Activated CD4-positive, alpha-beta T cell treated with anti-CD3 and anti-CD28 coated beads for 24 hours (primary cell): ENCODE measurements around the gene VPS37B.
A peak's percentile ranks its signal among the peaks of the same experiment; 100 is the strongest.
"Not testable (repeated sequence)": the region's sequence is repeated elsewhere in the genome, so short reads cannot be mapped to it uniquely, and the experiment has no call there.

Experiments used
- DNase-seq, 2 donors: peaks; one replicate each; pipeline ENCODE4 v3.0.0-alpha.2; 2020; ENCODE audit warnings: low read depth in 2 of 2

The VPS37B gene

DNA sequence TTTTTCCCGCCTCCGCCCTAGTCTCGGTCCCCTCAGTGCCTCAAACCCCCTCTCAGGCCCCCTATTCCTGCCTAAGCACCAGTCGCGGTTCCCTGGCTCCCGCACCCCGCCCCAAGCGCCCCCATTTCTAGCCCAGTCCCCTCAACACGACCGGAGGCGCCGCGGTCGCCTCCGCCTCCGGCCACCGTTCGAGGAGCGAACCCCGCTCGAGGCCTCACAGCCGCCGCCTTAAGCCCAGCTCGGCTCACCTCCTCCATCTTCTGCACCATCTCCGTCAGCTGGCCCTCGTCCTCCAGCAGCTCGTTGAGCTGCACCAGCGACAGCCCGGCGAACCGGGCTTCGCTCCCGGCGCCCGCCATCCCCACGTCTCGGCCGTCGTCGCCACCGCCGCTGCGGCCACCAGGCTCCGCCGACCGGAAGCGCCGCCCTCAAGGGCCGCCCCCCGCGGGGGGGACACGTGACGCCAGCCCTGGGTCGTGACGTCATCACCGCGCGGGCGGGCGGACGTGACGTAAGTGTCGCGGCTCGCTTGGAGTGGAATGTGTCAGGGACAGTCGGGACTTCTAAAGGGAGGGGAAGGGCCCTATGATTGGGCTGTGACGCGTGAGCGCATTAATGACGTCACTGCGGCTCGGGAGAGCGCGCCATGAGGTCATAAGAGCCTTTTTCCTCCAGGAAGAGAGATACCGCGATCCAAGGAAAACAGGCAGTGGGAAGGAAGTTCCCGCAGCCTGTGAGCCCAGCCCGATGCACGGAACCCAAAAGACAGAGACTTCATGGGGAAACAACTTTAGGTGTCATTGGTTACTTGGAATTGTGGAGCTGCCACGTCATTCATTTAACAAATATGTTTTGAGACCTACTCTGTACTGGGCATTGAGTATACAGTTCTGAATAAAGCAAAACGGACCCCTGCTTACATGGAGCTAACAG, at the start of gene VPS37B:
TSS of gene VPS37B (minus strand) at position 421 of the 933 bp plus-strand sequence. CDS start at position 359, 62 bp downstream.
- peak; percentile 67 to 73 for DNase-seq

DNA sequence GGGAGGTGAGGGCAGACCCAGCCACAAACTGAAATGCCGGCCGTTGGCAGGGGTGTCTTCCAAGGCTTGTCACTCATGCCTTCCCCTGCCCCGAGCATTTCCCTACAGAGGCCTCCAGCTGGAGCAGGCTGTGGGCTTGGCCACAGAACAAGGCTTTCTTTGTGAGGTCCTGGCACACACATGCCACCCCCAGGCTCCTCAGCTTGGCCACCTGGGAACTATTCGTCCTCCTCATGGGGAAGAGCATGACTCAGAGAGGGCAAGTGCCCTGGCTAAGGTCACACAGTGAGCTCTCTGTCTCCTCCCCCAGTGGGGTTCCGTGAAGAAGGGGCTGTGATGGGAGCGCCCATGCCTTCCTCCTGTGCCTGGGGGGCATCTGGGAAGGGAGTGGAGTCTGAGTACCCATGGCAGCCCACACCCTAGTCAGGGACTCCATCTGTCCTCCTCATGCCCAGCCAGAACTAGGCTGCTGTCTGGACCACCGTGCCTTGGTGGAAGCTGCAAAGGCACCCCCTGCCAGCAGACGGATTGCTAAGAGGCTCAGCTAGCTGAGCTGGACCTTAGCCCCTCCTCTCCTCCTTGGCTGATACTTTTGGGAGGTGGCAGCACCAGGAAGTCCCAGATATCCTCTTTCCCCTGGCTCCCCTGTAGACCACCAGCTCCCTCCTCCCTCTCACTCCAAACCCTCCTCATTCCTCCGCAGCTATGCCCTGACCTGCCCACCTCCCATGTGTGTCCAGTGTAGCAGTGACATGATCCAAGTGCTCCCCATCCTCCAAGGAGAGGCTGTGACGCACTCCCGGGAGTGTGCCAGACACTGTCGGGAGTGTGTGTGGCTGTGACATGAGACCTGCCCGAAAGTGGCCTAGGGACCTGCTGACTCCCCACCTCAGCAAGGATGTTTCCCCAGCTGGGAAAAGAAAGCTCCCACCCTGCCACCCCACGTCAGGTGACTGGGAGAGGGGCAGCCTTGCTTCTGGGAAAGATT, 49.0 kb upstream of the VPS37B start:
- DNase-seq: no peak

- DNase-seq: no peak
Observed at GRCh38 chr12:122943196-122943595, 47.3 kb upstream of the VPS37B start.

- no peak for DNase-seq
Observed at GRCh38 chr12:122942637-122943036, 46.7 kb upstream of the VPS37B start.

DNA sequence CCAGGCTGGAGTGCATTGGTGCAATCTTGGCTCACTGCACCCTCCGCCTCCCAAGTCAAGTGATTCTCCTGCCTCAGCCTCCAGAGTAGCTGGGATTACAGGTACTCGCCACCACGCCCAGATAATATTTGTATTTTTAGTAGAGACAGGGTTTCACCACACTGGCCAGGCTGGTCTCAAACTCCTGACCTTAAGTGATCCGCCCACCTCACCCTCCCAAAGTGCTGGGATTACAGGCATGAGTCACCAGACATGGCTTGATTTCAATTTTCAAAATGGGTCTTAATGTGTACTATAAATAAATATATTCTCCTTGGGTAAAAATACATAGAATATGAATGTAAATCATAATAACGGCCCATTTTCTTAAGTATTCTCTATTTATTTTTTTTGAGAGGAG, 45.4 kb upstream of the VPS37B start:
- DNase-seq: not testable (repeated sequence)

DNA sequence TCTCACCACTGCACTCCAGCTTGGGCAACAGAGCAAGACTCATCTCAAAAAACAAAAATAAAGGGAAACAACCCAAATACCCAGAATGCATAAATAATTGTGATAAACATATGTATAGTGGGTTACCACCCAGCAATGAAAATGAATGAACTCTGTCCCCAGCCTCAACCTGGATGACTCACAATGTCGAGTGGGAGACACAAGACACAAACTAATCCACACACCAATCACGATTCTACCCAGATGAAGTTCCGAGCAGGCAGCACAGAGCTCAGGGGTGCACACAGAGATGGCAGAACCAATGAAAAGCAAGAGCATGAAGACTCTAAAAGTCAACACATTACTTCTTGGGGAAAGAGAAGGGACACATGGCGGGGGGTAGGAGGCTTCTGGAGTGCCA, 43.2 kb upstream of the VPS37B start:
- no peak for DNase-seq

DNA sequence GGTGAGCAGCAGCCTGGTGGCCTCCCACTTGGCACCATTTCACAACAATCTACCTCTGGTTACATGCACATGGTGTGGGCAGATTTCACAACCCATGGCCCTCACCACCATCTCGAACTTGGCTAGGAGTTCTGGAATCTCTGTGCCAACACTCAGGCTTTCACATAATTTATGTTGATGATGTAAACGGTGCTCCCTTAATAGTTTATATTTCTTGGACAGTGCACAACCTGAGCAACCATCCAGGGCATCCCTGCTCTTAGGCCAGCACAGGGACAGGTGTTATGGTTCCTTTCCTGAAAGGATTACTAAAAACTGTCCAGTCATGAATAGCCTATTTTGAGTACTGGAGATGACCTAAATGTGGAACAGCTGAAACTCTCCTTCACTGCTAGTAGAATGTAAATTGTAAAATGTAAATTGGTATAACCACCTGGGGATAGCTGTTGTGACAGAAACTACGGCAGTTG, 41.7 kb upstream of the VPS37B start:
- DNase-seq: no peak

GRCh38 chr12:122935318-122935717, 39.4 kb upstream of the VPS37B start:
- no peak for DNase-seq

- DNase-seq: no peak
Observed at GRCh38 chr12:122934722-122935121, 38.8 kb upstream of the VPS37B start.

GRCh38 chr12:122932207-122932606, 36.3 kb upstream of the VPS37B start:
- no peak for DNase-seq

- DNase-seq: no peak
Observed at GRCh38 chr12:122929812-122930211, 33.9 kb upstream of the VPS37B start.

DNA sequence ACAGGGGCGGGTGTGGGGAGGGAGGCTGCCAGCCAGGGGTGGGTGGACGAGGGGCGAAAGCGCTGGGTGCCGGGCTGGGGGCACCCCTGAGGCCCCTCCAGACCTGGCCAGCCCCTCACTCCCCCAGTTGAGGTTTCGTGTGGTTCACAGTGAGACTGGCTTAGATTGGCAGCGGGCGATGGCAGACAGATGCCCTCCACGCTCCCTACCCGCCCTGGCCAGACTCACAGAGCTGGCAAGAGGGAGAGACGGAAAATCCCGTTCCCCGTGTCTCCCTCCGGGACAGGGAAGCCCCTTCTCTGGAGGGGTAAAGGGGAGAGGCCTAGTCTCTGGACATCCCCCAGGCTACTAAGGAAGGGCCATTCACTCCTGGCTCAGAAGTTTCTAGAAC, 33.2 kb upstream of the VPS37B start:
- no peak for DNase-seq

DNA sequence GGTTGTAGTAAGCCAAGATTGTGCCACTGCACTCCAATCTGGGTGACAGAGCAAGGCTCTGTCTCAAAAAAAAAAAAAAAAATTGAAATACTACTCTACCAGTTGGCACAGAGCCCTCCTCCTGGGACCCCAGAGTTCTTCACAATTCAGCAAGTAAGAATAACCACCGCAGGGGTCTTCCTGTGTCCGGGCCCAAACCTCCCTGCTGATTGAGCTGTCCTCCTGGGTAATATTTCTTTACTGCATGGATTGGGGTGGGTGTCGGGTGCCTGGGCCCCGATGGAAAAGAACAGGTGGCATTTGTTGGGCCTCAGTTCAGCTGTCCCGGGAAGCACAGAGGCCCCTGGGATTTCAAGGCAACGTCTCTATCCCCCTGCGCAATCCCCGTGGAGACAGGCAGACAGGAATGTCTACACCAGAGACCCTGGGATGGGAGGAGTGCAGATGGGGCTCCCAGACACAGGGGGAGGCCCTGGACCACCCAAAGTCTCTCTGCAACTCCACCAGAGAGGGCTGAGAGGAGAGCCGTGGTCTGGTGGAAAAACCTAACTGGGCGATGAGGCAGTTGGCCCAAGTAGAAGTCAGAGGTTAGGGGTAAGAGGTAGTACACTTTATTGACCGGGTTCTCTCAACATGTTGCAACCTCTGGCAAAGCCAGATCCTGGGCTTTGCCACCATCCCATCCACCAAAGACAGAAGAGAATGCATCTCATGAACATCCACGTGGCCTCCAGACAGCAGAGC, 32.7 kb upstream of the VPS37B start:
- DNase-seq: no peak

- DNase-seq: no peak
Observed at GRCh38 chr12:122927756-122928403, 32.0 kb upstream of the VPS37B start.

DNA sequence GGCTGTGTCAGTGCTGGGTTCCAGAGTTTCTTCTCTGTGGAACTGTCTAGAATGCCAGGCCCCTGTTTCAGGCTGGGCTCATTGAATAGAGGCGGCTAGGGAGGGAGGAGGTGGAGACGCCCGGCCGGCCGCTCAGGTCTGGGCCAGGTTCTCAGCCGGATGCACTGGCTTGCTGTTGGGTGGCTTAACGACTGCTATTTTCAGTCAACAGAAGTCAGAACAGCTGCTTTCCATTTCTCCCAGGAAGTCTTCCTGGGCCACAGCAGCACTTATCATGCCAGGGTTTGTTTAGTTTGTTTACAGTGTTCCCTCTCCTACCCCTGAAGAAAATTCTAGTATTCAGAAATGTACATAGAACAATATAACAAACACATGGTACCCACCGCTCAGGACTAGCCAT, 26.0 kb upstream of the VPS37B start:
- no peak for DNase-seq

DNA sequence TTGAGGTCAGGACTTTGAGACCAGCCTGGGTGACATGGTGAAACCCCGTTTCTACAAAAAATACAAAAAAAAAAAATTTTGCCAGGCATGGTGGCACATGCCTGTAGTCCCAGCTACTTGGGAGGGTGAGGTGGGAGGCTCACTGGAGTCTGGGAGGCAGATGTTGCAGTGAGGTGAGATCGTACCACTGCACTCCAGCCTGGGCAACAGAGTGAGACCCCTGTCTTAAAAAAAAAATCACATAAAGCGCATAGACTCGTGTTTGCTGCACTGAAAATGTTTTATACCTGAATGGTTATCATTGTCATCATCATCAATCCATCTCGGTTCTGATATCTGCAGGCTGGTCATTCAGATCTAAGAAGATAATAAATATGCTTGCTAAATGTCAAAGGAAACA, 24.8 kb upstream of the VPS37B start:
- no peak for DNase-seq

GRCh38 chr12:122918827-122919226, 22.9 kb upstream of the VPS37B start:
- DNase-seq: no peak

DNA sequence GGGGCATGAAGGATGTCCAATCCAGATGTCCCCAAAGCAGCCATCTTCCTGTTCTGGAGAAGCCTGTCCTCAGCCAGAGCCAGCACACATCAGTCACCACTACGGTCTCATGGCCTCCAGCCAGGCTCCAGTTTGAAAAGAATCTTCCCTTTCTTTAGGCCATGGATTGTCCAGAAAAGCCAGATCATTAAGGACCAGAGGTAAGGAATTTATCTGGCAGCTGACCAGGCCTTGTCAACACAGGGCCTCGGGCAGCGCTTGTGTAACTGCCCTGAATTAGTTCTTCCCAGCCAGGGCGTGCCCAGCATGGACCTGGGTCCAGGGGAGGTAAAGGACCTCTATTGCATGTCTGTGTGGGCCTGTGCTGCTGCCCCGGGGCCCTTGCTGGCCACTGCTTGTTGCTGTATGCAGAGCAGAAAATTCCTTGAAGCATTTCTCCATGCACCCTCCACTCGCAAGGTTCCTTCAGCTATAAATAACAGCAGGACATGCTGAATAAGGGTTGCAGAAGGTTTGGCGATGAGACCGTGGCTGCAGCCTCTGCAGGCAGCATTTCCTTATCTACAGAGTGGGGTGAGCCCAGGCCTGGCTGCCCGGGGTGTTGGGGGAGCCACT, 21.7 kb upstream of the VPS37B start:
- no peak for DNase-seq

- DNase-seq: no peak
Observed at GRCh38 chr12:122909442-122910288, 13.7 kb upstream of the VPS37B start.

DNA sequence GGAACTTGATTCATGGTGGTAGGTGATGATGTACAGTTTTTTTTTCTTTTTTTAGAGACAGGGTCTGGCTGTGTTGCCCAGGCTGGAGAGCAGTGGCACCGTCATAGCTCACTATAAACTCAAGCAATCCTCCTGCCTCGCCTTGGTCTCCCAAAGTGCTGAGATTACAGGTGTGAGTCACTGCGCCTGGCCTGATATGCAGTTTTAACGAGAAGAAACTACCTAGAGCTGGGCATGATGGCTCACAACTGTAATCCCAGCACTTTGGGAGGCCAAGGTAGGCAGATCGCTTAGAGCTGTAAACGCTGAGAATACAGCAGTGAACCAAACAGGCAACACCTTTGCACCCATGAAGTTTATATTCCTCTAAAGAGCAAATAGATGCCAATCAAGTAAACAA, 13.0 kb upstream of the VPS37B start:
- no peak for DNase-seq
